PC-9 (cell line): ENCODE measurements around the gene MCC.

ENCODE experiments used
- EZH2 ChIP-seq: fragments of 200-600 bp; sonication (generic); IDR thresholded peaks from 2 replicates; pipeline ENCODE4 v1.8.0; 2017; ENCODE audit warnings: antibody characterized with exemption, low read depth
- TF ChIP-seq, protein P1 (sequence below): fragments of 200-600 bp; sonication (generic); conservative IDR thresholded peaks from 2 replicates; pipeline ENCODE4 v1.6.1; 2017; ENCODE audit warnings: mixed run types, antibody characterized with exemption, mild to moderate bottlenecking, moderate library complexity

DNA sequence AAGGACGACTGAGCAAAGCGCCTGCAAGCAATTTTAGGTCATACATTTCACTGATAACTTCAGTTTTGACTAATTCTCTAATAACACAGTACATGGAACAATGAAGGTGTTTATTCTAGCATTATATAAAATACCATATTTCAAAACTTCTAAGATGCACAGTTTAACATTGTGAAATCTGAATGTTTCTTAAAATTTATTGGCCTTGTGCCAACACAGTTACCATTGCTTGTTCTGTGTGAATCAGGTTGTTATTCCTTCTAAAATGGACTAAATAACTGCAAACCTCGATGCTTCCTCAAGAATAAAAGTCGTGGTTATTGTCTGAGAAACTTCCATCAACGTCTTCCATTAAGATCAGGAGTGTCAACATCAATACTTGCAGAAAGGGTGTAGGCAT, 8.0 kb downstream of the MCC start:
- TF ChIP-seq, protein P1, sequence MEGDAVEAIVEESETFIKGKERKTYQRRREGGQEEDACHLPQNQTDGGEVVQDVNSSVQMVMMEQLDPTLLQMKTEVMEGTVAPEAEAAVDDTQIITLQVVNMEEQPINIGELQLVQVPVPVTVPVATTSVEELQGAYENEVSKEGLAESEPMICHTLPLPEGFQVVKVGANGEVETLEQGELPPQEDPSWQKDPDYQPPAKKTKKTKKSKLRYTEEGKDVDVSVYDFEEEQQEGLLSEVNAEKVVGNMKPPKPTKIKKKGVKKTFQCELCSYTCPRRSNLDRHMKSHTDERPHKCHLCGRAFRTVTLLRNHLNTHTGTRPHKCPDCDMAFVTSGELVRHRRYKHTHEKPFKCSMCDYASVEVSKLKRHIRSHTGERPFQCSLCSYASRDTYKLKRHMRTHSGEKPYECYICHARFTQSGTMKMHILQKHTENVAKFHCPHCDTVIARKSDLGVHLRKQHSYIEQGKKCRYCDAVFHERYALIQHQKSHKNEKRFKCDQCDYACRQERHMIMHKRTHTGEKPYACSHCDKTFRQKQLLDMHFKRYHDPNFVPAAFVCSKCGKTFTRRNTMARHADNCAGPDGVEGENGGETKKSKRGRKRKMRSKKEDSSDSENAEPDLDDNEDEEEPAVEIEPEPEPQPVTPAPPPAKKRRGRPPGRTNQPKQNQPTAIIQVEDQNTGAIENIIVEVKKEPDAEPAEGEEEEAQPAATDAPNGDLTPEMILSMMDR = no peak
- TF ChIP-seq EZH2 = no peak
